ENCODE data around the gene MAML1. TPM values are rescaled to one million over a fixed set of nuclear protein-coding genes. Genes with fewer than 3 reads are reported as not detected.

MAML1 gene
- total and polyA plus RNA-seq, 2 experiments from 2014 or later: 5.8 to 9.5 TPM

- peaks cover 22% of the 10 kb centered on the region; the same call in 1 of the 2 replicates for H3K36me3 ChIP-seq (ENCODE audit: low read depth)
- WGBS, 2 experiments (ENCODE audit: low coverage in 1 of 2, low lambda C conversion rate in 2 of 2, missing lambda C conversion rate in 2 of 2): 98 to 99% methylated on average over 5 of the region's 5 CpGs
- no peak for DNase-seq
These were observed 46.0 kb downstream of the MAML1 start for GRCh38 chr5:179778591-179778990.

GRCh38 chr5:179779826-179780225 lies 47.2 kb downstream of the MAML1 start:
- no peaks in the 10 kb centered on the region for H3F3A ChIP-seq (ENCODE audit: insufficient read depth)
- no peak overlapping the region for H3K9ac ChIP-seq
- no peaks in the 10 kb centered on the region for H4K20me1 ChIP-seq (ENCODE audit: insufficient read depth)
- no peaks in the 10 kb centered on the region for H3K4me1 ChIP-seq (ENCODE audit: insufficient read depth)
- H3K79me2 ChIP-seq (ENCODE audit: insufficient read depth): no peaks in the 10 kb centered on the region
- no peak overlapping the region for H3K27ac ChIP-seq
- H3K27me3 ChIP-seq (replicated peaks; ENCODE audit: insufficient read depth): no peaks in the 10 kb centered on the region
- in situ Hi-C loops (cut with MboI): no loop called here
- DNase-seq: no peak
- H3K4me2 ChIP-seq (ENCODE audit: unreplicated experiment): no peak overlapping the region
- WGBS, 2 experiments (ENCODE audit: low coverage in 1 of 2, low lambda C conversion rate in 2 of 2, missing lambda C conversion rate in 2 of 2): 95 to 97% methylated on average over 4 of the region's 4 CpGs
- peaks cover 20% of the 10 kb centered on the region; the same call in 1 of the 2 replicates for H3K36me3 ChIP-seq (ENCODE audit: low read depth)
- no peaks in the 10 kb centered on the region for H3K9me3 ChIP-seq (ENCODE audit: low read depth)
- no peak overlapping the region for H2AFZ ChIP-seq
- TF ChIP-seq EZH2phosphoT487 (IDR thresholded peaks at IDR 0.05; ENCODE audit: insufficient read depth, low read depth) (no peak), EZH2 (IDR thresholded peaks at IDR 0.05; ENCODE audit: insufficient read depth, poor library complexity, severe bottlenecking) (no peak)
- no peak overlapping the region for H3K4me3 ChIP-seq
- no peaks in the 10 kb centered on the region for H3K9me2 ChIP-seq (ENCODE audit: insufficient read depth)

More at GRCh38 chr5:179778591-179778990, 46.0 kb downstream of the MAML1 start:
- H3K4me3 ChIP-seq: no peak overlapping the region
- no peaks in the 10 kb centered on the region for H3K27me3 ChIP-seq (replicated peaks; ENCODE audit: insufficient read depth)
- H2AFZ ChIP-seq: no peak overlapping the region
- H3F3A ChIP-seq (ENCODE audit: insufficient read depth): no peaks in the 10 kb centered on the region
- in situ Hi-C loops (cut with MboI): no loop called here
- no peaks in the 10 kb centered on the region for H4K20me1 ChIP-seq (ENCODE audit: insufficient read depth)
- H3K9me2 ChIP-seq (ENCODE audit: insufficient read depth): no peaks in the 10 kb centered on the region
- no peaks in the 10 kb centered on the region for H3K9me3 ChIP-seq (ENCODE audit: low read depth)
- no peaks in the 10 kb centered on the region for H3K4me1 ChIP-seq (ENCODE audit: insufficient read depth)
- no peak overlapping the region for H3K4me2 ChIP-seq (ENCODE audit: unreplicated experiment)
- no peak overlapping the region for H3K9ac ChIP-seq
- TF ChIP-seq EZH2phosphoT487 (IDR thresholded peaks at IDR 0.05; ENCODE audit: insufficient read depth, low read depth) (no peak), EZH2 (IDR thresholded peaks at IDR 0.05; ENCODE audit: insufficient read depth, poor library complexity, severe bottlenecking) (no peak)
- H3K79me2 ChIP-seq (ENCODE audit: insufficient read depth): no peaks in the 10 kb centered on the region
- no peak overlapping the region for H3K27ac ChIP-seq

- no peak overlapping the region for H3K4me2 ChIP-seq (ENCODE audit: unreplicated experiment)
- peaks cover 14% of the 10 kb centered on the region; the same call in 1 of the 2 replicates for H3K36me3 ChIP-seq (ENCODE audit: low read depth)
- no peaks in the 10 kb centered on the region for H3K9me3 ChIP-seq (ENCODE audit: low read depth)
- in situ Hi-C loops (cut with MboI): no loop called here
- DNase-seq: no peak
- TF ChIP-seq EZH2 (IDR thresholded peaks at IDR 0.05; ENCODE audit: insufficient read depth, poor library complexity, severe bottlenecking) (no peak), EZH2phosphoT487 (IDR thresholded peaks at IDR 0.05; ENCODE audit: insufficient read depth, low read depth) (no peak)
- H3F3A ChIP-seq (ENCODE audit: insufficient read depth): no peaks in the 10 kb centered on the region
- no peak overlapping the region for H3K4me3 ChIP-seq
- no peaks in the 10 kb centered on the region for H3K27me3 ChIP-seq (replicated peaks; ENCODE audit: insufficient read depth)
- no peak overlapping the region for H2AFZ ChIP-seq
- H3K79me2 ChIP-seq (ENCODE audit: insufficient read depth): no peaks in the 10 kb centered on the region
- no peaks in the 10 kb centered on the region for H3K4me1 ChIP-seq (ENCODE audit: insufficient read depth)
- H3K27ac ChIP-seq: no peak overlapping the region
- H4K20me1 ChIP-seq (ENCODE audit: insufficient read depth): no peaks in the 10 kb centered on the region
- no peak overlapping the region for H3K9ac ChIP-seq
- 96% methylated on average over 7 of the region's 7 CpGs for WGBS, 2 experiments (ENCODE audit: low coverage in 1 of 2, low lambda C conversion rate in 2 of 2, missing lambda C conversion rate in 2 of 2)
- H3K9me2 ChIP-seq (ENCODE audit: insufficient read depth): no peaks in the 10 kb centered on the region
These were observed 47.7 kb downstream of the MAML1 start for GRCh38 chr5:179780362-179780761.

- DNase-seq: no peak
- Histone ChIP-seq H3K4me1 (ENCODE audit: insufficient read depth) (no peaks in the 10 kb centered on the region), H3K4me3 (no peak overlapping the region), H4K20me1 (ENCODE audit: insufficient read depth) (no peaks in the 10 kb centered on the region), H3K27ac (no peak overlapping the region), H3K9me3 (ENCODE audit: low read depth) (no peaks in the 10 kb centered on the region), H3K27me3 (replicated peaks; ENCODE audit: insufficient read depth) (no peaks in the 10 kb centered on the region), H3K36me3 (ENCODE audit: low read depth) (0 out of 2 replicates have a peak, but pooled peaks cover 4% of the 10 kb centered on the region), H3K4me2 (ENCODE audit: unreplicated experiment) (no peak overlapping the region), H2AFZ (no peak overlapping the region), H3K79me2 (ENCODE audit: insufficient read depth) (no peaks in the 10 kb centered on the region), H3K9me2 (ENCODE audit: insufficient read depth) (no peaks in the 10 kb centered on the region), H3F3A (ENCODE audit: insufficient read depth) (no peaks in the 10 kb centered on the region), H3K9ac (no peak overlapping the region)
- in situ Hi-C loops (cut with MboI): no loop called here
- TF ChIP-seq EZH2 (IDR thresholded peaks at IDR 0.05; ENCODE audit: insufficient read depth, poor library complexity, severe bottlenecking): no peak
- no peak for TF ChIP-seq EZH2phosphoT487 (IDR thresholded peaks at IDR 0.05; ENCODE audit: insufficient read depth, low read depth)
- 78 to 80% methylated on average over 4 of the region's 4 CpGs for WGBS, 2 experiments (ENCODE audit: low coverage in 1 of 2, low lambda C conversion rate in 2 of 2, missing lambda C conversion rate in 2 of 2)
These were observed 49.2 kb downstream of the MAML1 start for GRCh38 chr5:179781846-179782245.

GRCh38 chr5:179783128-179783527 lies 50.5 kb downstream of the MAML1 start:
- no peaks in the 10 kb centered on the region for H3K9me3 ChIP-seq (ENCODE audit: low read depth)
- no peaks in the 10 kb centered on the region for H3F3A ChIP-seq (ENCODE audit: insufficient read depth)
- no peak overlapping the region for H3K4me3 ChIP-seq
- H3K4me2 ChIP-seq (ENCODE audit: unreplicated experiment): no peak overlapping the region
- no peaks in the 10 kb centered on the region for H3K27me3 ChIP-seq (replicated peaks; ENCODE audit: insufficient read depth)
- no peaks in the 10 kb centered on the region for H3K36me3 ChIP-seq (ENCODE audit: low read depth)
- no peaks in the 10 kb centered on the region for H3K4me1 ChIP-seq (ENCODE audit: insufficient read depth)
- no peak overlapping the region for H3K9ac ChIP-seq
- no peaks in the 10 kb centered on the region for H4K20me1 ChIP-seq (ENCODE audit: insufficient read depth)
- 91 to 92% methylated on average over 9 of the region's 9 CpGs for WGBS, 2 experiments (ENCODE audit: low coverage in 1 of 2, low lambda C conversion rate in 2 of 2, missing lambda C conversion rate in 2 of 2)
- TF ChIP-seq EZH2 (IDR thresholded peaks at IDR 0.05; ENCODE audit: insufficient read depth, poor library complexity, severe bottlenecking) (no peak), EZH2phosphoT487 (IDR thresholded peaks at IDR 0.05; ENCODE audit: insufficient read depth, low read depth) (no peak)
- in situ Hi-C loops (cut with MboI): no loop called here
- H3K27ac ChIP-seq: no peak overlapping the region
- no peaks in the 10 kb centered on the region for H3K9me2 ChIP-seq (ENCODE audit: insufficient read depth)
- H3K79me2 ChIP-seq (ENCODE audit: insufficient read depth): no peaks in the 10 kb centered on the region
- no peak for DNase-seq
- H2AFZ ChIP-seq: no peak overlapping the region

All from GM23248 (cell line).